ENCODE results near the gene UBE2J2. TPM values are rescaled to one million over a fixed set of nuclear protein-coding genes. Genes with fewer than 3 reads are reported as not detected.

The UBE2J2 gene
- total and polyA plus RNA-seq, 2 of the 13 experiments (the other 11 are each of a cell fraction or from before 2014, with no cell fraction given), result 25.4 to 29.4 TPM

DNA sequence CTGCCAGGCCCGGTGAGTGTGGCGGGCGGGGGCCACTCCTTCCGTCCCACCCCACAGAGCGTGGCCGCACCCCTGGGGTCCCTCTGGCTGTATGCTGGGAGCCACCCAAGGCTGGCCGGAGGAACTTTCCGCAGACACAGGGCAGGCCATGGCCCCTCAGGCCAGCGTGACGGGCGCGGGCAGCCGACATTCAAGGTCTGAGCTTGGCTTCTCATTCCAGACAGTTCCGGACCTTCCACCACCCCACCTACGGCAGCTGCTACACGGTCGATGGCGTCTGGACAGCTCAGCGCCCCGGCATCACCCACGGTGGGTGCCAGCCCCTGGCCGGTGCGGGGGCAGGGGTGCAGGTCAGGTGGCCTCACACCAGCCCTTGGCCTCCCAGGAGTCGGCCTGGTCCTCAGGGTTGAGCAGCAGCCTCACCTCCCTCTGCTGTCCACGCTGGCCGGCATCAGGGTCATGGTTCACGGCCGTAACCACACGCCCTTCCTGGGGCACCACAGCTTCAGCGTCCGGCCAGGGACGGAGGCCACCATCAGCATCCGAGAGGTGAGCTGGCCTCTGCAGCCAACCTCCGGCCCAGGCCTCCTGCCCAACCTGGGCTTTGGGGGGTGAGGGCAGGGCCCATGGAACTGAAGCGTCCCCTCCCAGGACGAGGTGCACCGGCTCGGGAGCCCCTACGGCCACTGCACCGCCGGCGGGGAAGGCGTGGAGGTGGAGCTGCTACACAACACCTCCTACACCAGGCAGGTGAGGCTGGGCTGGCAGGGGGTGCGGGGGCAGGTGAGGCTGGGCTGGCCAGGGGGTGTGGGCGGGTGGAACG is 13.8 kb upstream of the UBE2J2 start (continued):
- TF ChIP-seq ZNF543 (CRISPR knock-in tag; IDR thresholded peaks at IDR 0.05) (0 out of 2 replicates have a peak, but pooled peaks have one; percentile 38), ZNF713 (CRISPR knock-in tag; IDR thresholded peaks at IDR 0.05) (no peak), SNAPC5 (CRISPR knock-in tag; IDR thresholded peaks at IDR 0.05; ENCODE audit: borderline replicate concordance) (no peak), RBM39 (IDR thresholded peaks at IDR 0.05; ENCODE audit: low read depth, low read length, poor library complexity, severe bottlenecking) (no peak), ZNF737 (CRISPR knock-in tag; IDR thresholded peaks at IDR 0.05; ENCODE audit: borderline replicate concordance) (no peak), ZNF24 (IDR thresholded peaks at IDR 0.05) (no peak), ZNF616 (CRISPR knock-in tag; IDR thresholded peaks at IDR 0.05; ENCODE audit: low read depth) (no peak), ZNF720 (CRISPR knock-in tag; IDR thresholded peaks at IDR 0.05) (no peak), AGO1 (IDR thresholded peaks at IDR 0.05; ENCODE audit: low read depth, low read length, poor library complexity, severe bottlenecking) (no peak), BORCS8-MEF2B (CRISPR knock-in tag; IDR thresholded peaks at IDR 0.05) (no peak), ZKSCAN8 (CRISPR knock-in tag; IDR thresholded peaks at IDR 0.05; ENCODE audit: borderline replicate concordance) (no peak), ZNF549 (CRISPR knock-in tag; IDR thresholded peaks at IDR 0.05) (no peak), ERF (CRISPR knock-in tag; IDR thresholded peaks at IDR 0.05) (peak; percentile 28; the same call in 1 of the 2 replicates), PAF1 (CRISPR knock-in tag; IDR thresholded peaks at IDR 0.05) (no peak), U2AF2 (IDR thresholded peaks at IDR 0.05; ENCODE audit: low read depth, low read length) (no peak), ZNF782 (CRISPR knock-in tag; IDR thresholded peaks at IDR 0.05; ENCODE audit: borderline replicate concordance) (peak; percentile 76; the same call in 1 of the 2 replicates), ZNF776 (CRISPR knock-in tag; IDR thresholded peaks at IDR 0.05) (no peak), SRF (IDR thresholded peaks at IDR 0.05; ENCODE audit: low read depth, low read length) (no peak), TBX3 (IDR thresholded peaks at IDR 0.05; ENCODE audit: borderline replicate concordance) (no peak), DPF2 (CRISPR knock-in tag; IDR thresholded peaks at IDR 0.05; ENCODE audit: borderline replicate concordance, low read depth) (peak; percentile 74; the same call in 1 of the 2 replicates), SMAD9 (CRISPR knock-in tag; IDR thresholded peaks at IDR 0.05) (no peak), ZFY (CRISPR knock-in tag; IDR thresholded peaks at IDR 0.05) (peak; percentile 75), ZNF572 (CRISPR knock-in tag; IDR thresholded peaks at IDR 0.05) (peak; percentile 45; the same call in 1 of the 2 replicates), DNMT1 (CRISPR knock-in tag; IDR thresholded peaks at IDR 0.05) (no peak), ZFP36L2 (CRISPR knock-in tag; IDR thresholded peaks at IDR 0.05) (no peak), HOXA5 (CRISPR knock-in tag; IDR thresholded peaks at IDR 0.05) (no peak)
- TF ChIP-seq, protein P1, sequence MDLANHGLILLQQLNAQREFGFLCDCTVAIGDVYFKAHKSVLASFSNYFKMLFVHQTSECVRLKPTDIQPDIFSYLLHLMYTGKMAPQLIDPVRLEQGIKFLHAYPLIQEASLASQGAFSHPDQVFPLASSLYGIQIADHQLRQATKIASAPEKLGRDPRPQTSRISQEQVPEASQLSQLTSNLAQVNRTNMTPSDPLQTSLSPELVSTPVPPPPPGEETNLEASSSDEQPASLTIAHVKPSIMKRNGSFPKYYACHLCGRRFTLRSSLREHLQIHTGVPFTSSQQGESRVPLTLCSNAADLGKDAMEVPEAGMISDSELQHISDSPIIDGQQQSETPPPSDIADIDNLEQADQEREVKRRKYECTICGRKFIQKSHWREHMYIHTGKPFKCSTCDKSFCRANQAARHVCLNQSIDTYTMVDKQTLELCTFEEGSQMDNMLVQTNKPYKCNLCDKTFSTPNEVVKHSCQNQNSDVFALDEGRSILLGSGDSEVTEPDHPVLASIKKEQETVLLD (CRISPR knock-in tag; IDR thresholded peaks at IDR 0.05; ENCODE audit: low read depth), result no peak
- TF ChIP-seq, protein P2, sequence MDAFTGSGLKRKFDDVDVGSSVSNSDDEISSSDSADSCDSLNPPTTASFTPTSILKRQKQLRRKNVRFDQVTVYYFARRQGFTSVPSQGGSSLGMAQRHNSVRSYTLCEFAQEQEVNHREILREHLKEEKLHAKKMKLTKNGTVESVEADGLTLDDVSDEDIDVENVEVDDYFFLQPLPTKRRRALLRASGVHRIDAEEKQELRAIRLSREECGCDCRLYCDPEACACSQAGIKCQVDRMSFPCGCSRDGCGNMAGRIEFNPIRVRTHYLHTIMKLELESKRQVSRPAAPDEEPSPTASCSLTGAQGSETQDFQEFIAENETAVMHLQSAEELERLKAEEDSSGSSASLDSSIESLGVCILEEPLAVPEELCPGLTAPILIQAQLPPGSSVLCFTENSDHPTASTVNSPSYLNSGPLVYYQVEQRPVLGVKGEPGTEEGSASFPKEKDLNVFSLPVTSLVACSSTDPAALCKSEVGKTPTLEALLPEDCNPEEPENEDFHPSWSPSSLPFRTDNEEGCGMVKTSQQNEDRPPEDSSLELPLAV (CRISPR knock-in tag; conservative IDR thresholded peaks at IDR 0.05; ENCODE audit: low read depth), result no peak

Measured in HepG2 (cell line).